Stromal cell of bone marrow (primary cell): ENCODE measurements around the gene TJP2.
A peak's percentile ranks its signal among the peaks of the same experiment; 100 is the strongest.
"Not testable (repeated sequence)": the region's sequence is repeated elsewhere in the genome, so short reads cannot be mapped to it uniquely, and the experiment has no call there.

Experiments used
- DNase-seq: peaks from one replicate; pipeline ENCODE4 v3.0.0-alpha.2; 2012; ENCODE audit warnings: low read depth

The TJP2 gene

DNA sequence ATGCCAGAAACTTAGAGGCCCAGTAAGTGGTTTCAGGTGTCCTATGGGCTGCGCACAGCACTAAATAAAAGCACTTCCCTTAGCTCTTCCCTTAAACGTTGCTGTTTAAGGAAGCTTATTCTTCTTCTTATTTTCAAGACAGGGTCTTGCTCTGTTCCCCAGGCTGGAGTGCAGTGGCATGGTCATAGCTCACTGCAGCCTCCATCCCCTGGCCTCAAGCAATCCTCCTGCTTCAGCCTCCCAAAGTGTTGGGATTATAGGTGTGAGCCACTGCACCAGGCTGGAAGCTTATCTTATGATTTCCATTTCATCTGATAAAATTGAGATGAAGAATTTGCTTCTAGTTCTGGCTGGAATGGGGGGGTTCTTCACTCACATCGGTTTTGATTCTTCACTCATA is 15.6 kb upstream of the TJP2 start:
- no peak for DNase-seq

DNA sequence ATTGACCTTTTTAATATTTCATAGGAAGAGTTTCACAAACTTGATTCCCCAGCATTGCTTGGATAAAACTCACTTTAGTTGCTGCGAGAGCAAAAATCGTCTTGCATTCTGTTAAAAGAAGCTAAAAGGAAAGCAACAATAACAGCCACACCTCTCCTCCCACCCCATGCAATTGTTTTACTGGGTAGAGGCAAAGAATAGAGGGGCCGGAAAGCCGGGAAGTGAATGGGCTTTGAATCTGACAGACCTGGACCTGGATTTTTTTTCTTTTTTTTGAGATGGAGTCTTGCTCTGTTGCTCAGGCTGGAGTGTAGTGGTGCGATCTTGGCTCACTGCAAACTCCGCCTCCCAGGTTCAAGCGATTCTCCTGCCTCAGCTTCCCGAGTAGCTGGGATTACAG is 9.5 kb upstream of the TJP2 start:
- DNase-seq, result not testable (repeated sequence)

DNA sequence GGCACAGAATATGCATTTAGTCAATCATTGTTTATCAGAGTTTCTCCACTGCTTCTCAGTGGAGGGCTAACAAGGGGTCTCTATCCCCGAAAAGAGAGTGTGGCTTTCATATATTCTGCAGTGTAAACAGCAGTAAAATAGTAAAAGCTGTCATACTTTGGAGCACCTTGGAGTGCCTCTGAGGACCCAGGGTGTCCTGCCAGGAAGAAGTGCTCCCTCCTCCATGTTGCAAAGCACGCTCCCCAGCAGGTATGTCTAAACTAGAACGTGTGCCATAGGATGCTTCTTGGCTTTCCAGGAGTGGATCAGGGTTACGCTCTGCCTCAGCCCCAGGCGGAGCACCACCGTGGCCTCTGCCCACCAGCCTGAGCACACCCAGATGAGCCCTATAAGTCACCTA is 8.5 kb upstream of the TJP2 start:
- DNase-seq, result no peak

DNA sequence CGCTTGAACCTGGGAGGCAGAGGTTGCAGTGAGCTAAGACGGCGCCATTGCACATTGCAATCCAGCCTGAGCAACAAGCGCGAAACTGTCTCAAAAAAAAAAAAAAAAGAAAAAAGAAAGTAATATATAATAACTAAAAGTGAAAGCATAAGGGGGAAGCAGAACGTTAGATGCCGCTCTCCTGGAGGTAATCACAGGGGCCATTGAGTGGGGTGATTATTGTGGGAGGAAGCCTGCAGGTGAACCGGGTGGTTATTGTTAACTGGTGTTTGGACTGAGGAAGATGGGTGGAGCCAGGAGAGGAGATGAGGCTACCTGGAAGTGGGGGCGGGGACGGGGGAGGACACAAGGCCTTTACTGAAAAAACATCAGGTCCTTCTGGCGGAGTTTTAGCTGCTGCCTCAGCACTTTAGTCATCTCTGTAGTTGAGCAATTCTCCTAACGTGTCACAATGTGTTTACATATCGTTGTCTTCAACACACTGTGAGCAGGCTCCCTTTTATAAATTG is 5.3 kb upstream of the TJP2 start:
- DNase-seq, result no peak

DNA sequence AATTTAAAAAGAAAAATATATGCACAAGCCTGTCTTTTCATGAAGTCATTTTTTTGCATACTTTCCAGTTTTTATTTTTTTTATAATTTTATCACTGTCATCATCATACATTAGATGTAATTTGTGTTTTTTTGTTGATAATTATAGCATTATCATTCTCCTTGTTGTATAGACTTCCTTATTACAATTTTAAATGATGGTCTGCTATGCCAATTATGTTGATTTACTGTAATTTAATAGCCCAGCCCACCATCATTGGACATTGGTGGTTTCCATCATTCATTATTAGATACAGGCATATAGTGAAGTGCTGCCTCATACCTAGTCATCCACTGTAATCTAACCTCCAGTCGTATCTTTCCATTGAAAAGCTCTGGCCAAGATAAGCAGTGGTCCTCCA is 3.8 kb upstream of the TJP2 start:
- no peak for DNase-seq

DNA sequence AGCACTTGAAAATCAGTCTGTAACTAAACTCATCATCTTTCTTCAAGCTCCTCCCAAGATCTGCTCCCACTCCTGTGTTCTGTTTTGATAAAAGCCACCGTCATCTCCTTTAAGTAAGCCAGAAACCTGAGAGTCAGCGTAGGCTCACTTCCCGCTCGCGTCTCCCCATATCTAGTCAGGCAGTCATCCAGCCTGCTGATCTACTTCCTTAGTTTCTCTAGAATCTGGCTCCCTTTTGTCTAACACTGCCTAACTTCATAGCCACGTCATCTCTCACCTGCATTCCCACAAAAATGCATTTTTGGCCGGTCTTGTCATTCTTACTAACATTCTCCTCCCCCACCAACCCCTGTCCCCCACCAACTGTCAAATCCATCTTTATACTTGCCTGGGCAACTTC is 3.0 kb upstream of the TJP2 start:
- DNase-seq, result no peak

DNA sequence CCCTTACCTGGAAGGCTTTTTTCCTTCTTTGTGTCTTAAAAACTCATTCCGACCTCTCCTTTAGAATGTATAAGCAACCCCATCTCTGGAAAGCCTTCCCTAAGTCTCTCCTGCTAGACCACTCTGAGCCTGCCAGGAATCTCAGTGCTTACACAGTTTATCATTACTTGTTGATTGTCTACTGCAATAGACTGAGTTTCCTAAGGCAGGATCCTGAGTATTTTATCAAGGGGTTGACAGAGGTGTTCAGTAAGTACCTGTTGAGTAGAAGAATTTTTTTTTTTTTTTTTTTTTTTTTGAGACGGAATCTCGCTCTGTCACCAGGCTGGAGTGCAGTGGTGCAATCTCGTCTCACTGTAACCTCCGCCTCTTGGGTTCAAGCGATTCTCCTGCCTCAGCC is 2.6 kb upstream of the TJP2 start:
- no peak for DNase-seq

DNA sequence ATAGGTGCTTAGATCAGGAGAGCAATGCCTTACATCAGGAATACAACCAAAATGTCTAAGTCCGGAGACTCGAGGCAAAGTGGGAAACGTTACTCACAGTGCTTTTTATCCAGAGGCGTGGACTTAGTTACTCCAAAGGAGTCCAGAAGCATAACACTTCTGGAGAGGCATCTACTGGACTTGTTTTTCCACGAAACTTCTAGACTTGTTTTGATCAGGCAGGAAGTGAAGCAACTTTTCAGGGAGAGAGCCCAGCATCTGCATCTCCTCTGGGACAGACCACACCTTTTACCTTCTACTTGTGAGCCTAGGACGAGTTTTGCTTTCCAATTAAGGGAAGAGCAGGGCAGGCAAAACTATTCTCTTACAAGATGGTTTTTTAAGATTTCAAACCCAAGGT is 1.2 kb upstream of the TJP2 start:
- no peak for DNase-seq

DNA sequence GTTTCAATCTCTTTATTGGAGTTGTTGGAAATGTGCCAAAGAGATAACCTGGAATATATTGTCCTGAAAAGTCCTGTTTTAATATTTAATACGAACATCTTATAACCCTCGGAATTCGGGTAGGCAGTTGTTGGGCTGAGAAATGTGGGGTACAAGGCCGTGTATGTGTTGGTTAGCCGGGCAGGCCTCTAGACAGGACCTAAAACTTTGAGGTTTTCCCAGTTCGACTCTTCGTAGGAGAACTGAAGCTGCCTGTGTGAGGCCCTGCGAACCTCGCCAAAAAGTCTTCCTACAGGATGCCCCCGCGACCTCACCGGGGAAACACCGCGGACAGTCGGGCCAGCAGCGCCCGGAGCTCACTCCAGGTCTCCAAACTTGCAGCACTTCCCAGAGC is 583 bp upstream of the TJP2 start:
- DNase-seq, result no peak

DNA sequence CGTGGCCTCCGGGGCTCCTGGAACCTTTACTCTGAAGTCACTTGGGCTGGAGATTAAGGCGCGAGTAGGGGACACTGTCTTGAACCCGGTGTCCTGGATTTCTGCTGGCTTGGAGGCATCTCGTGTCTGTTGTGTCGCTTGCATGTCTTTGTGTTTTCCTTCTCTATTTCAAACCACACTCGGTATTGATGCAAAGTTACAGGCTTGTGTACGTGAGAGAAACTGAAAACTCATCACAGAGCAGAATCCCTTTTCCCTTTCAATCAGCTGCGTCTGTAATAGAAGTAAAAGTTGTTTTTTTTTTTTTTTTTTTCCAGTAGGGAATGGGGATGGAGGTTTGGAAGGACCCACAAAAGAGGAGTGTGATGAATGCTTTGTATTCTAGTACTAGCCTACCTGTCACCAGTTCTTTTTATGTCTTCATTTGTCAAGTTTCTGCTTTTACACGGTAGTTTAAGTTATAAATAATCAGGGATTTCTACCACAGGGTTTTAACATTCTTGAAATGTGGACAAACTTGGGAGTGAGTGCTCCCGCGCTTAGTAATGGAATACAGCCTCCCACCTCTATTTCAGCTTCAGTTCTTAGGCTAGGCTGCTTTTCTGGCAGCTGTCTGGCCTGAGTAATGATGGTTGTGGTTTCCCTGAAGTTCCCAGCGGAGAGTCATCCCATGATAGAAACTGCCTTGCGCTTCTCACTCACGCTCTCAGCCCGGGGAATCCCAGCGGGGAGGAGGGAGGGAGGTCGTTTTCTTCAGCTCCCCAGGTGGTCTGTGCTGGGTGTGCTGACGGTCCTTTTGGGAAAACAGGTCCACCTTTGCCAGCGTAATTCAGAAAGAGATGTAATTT is 763 bp downstream of the TJP2 start:
- DNase-seq, result peak; percentile 97

DNA sequence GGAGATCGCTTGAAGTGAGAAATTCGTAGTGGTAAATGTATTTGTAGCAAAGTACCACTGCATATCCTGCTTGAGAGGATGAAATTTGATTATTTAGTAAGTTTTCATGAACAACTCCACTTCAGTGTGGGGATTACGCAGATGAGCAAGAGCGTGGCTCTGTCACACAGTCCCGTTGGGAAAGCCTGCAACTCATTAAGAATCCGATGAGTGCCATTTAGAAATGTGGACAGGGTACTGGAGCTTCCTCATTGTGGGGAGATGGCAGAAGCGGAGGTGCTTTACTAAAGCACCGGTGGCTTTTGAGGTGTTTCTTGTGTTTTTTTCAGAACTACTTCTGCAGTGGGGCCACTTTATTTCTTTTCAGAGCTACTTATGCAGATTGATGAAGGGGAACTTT is 1.4 kb downstream of the TJP2 start:
- no peak for DNase-seq

DNA sequence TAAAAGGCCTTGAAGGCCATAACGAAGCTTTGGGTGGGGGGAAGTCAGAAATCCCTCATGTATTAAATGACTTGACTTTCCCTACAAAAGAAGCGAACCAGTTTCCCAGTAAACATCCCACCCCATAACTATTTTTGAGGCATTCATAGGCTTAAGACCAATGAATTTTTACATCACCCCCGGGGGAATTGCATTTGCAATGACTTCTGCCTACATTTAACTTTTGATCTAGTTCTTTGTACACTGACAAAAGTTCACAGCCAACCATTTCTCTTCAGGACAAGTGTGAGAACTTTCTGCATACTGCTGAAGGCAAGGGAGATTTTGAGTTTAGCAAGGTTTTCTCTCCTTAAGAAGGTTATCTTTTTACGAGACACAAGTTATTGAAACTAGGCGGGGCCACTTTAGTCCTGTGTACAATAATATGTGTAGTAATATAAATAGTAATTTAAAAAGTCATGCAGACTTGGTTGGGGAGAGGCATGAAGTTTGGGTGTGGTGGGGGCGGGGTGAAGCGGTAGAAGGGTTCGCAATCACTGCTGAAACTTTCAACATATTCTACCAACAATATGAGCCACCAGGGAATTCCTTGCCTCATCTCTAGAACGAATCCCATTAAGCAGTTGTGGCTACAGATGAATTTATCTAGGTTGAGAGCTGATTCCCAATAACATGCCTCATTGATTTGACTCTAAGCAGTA is 2.5 kb downstream of the TJP2 start:
- DNase-seq, result no peak

DNA sequence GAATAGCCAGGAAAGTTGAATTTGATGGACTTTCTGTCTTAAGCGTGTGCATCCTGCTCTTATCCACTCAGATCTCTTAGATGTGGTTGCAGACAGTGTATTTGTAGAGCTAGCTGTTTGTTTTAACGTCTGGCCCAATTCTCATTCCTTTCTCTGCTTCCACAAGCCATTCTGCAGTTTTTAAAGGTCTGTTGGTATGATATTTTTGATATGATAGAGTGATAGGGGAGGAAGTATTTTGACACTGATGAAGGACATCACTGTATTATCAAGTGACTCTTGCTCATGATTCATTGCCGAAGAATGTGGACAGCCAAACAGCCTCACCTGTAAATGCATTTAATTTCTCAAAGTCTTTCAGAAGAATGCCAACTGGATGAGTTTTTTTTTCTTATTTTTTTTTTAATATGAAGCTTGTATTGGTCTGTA is 4.5 kb downstream of the TJP2 start:
- no peak for DNase-seq

DNA sequence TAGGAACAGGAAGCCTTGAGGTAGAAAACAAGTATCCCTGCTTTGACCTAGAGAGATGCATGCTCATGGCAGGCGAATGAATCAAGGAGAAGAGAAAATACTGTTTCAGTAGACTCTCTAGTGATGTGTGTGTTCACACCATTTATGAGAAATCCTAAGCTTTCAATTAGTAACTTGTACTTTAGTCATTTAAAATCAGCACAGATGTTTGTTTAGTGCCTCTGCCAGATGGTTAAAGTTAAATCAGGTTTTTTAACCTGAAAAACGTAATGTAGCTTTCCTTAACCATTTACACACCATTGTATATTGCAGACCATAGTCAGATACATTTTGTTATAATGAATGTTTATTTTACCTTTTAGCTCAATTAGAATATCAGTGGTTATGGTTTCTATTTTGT is 5.0 kb downstream of the TJP2 start:
- DNase-seq, result no peak

DNA sequence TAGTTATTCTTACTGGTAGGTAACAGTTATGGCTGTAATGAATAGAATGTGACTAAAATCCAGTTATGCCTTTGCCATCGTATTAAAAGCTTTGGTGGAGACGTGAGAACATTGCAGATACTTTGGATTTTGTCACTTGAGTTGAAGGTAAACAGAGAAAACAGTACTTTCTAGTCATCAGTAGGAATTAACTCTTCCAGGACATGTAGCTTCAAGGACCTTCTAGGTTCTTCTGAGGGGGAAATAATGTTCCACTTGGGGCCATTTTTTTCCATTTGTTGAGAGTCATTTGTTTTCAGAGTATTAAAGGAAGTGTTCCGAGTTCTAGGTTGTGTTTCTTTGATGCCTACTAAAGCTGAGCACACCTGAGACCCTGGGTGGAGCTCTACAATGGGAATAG is 6.1 kb downstream of the TJP2 start:
- no peak for DNase-seq

DNA sequence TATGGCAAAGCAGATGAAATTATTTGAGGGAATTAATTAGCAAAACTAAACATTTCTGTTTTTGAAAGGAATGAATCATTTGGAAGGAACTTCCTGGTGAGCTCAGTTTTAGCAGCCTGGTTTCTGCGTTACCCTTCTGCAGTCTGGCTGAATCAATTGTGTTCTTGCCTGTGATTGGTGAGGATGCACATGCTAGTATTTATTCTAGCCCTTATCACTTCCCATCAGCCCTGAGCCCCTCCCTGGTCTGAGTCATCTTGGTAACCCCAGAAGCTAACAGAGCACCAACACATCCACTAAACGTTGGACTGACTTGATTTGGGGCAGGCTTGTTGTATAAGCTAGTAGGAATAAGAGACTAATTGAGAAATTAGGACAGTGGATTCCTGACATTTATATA is 6.6 kb downstream of the TJP2 start:
- peak; percentile 97 for DNase-seq

DNA sequence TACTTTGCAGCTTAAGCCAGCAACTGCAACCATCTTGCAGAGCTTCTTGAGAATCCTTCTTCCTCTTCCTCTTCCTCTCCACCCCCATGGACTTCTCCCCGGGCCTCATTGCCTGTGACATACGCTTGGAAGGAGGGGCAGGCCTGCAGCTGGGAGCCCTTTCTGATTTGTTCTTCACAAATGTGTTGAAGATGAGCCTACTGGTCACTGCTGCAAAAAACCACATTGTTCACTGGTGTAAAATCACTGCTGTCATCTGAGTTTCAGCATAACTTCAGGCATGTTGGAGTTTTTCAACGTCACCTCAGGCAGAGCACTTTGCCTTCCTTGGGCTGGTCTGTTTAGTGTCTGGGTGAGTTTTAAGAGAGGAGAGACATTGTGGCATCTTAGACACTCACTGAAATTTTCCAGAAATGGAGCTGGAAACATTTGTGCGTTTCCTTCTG is 7.9 kb downstream of the TJP2 start:
- DNase-seq, result no peak

DNA sequence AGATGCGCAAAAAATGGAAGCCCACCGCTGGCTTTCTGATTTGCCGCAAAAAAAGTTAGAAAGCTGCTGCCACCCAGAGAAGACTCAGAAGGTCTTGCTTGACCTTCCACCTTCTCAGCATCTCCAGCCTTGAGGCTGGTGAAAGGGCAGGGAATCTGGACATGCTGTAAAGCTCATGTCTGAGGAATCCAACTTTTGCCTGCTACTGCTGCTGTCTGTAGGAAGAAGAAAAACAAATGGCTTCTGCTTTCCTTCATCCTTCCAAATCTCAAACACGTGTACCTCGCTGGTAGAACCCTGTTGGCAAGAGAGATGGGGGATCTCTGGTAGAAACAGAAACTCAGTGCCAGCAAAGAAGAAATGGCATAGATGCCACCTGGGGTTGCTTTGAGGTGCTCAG is 10.2 kb downstream of the TJP2 start:
- no peak for DNase-seq

DNA sequence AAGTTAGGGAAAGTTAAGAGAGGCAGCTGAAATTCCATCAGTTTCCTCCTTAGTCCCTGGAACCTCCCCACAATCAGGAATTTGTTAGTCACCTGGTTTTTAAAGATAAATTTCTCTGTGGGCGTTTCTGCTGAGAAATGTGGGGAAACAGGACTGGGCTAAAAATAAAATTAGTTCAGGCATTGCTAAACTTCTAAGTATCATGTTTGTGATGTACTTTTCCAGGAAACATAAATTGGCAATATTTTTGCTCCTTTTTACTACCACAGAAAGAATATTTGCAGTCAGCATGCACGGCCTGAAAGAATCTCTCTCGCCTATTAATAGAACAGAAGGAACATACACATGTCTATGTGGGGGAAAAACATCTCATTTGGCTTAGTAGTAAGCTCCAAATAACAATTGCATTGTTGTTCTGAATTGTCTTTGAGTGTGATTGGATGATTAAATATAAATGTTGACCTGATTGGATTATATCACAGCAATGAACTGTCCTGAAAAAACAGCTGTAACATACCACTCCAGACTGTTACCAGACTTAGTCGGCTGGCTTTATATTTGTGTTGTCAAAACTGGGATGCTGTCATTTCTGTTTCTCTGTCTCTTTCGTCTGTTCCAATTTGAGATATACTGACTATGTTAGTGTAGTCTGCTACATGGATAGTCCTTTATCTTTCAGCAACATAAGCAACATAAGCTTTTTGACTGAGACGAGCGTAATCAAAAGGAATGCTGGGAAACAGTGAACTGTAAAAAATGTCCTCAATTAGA is 12.9 kb downstream of the TJP2 start:
- DNase-seq, result no peak

DNA sequence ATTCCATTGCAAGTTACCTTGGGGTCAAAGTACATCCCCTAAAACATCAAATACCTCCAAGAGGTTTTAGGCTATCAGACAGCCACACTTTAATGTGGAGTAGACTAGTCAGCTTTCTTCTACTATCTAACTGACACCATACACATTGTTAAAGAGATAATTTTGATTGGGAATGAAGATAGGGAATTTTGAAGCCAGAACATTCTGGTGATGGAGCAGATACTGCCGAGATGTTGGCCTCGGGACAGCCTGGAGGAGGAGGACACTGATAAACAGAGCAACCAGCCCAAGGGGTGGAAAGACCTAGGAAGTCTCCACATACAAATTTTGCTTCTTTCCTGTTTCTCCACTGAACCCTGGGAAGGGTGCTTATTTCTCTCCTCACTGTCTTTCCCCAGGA is 14.9 kb downstream of the TJP2 start:
- DNase-seq, result no peak

DNA sequence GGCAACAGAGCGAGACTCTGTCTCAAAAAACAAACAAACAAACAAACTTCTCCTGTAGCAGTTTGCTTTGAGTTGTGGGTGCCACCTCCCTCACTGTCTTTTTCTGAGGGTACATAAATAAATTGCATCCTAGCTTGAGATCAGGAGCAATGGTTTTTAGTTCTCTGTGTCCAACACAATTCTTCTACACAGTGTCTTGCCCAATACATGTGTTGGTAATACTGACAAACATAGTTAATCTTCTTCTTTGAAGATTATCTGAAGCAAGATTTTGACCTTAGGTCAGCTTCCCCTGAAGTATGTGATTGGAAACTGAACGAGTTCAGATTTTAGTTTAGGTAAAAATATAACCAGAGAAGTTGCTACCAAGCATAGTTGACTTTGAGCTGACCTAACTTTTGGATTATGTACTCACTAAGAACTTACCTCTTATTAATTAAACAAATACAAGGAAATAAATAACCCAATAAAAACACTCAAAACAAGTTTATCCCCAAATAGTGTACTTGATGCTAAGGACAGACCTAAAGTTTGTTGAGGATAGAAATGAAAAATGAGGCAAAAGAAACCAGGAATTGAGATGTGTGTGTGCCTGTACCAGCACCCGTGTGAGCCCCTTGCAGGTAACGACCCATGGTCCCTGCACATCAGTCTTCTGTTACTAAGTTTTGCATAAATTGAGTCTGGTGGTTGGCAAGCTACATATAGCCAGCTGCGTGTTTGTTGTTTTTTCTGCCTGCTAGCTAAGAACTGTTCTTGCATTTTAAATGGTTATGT is 16.2 kb downstream of the TJP2 start:
- DNase-seq, result no peak

DNA sequence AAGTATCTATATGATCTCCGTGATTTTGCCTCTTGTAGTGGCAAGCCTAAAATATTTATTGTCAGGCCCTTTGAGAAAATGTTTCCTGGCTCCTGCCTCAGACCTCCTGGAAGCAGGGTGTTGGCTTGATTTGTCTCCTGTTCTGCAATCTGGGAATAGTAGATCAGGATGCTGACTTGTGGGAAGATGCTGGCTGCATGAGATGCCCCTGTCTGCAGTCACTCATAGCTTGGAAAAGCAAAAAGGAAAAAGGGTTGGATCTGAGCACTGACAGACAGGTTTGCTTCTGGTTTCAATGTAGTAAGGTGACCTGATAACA is 16.7 kb downstream of the TJP2 start:
- no peak for DNase-seq
